Lower leg skin (tissue), 3 donors: Measurements from ENCODE around the gene HOXC9.

Source experiments
- POLR2A ChIP-seq, 2 donors: fragments of 450-650 bp; IDR thresholded peaks; one replicate each; pipeline ENCODE4 v1.6.1; 2016 to 2017; ENCODE audit warnings: antibody characterized with exemption in 2 of 2, mild to moderate bottlenecking in 1 of 2, moderate library complexity in 1 of 2
- TF ChIP-seq, protein P1 (sequence below), 3 donors: fragments of 450-650 bp; IDR thresholded peaks; one replicate each; pipeline ENCODE4 v1.5.1; 2016; ENCODE audit warnings: antibody characterized with exemption in 3 of 3, mild to moderate bottlenecking in 3 of 3, moderate library complexity in 2 of 3

DNA sequence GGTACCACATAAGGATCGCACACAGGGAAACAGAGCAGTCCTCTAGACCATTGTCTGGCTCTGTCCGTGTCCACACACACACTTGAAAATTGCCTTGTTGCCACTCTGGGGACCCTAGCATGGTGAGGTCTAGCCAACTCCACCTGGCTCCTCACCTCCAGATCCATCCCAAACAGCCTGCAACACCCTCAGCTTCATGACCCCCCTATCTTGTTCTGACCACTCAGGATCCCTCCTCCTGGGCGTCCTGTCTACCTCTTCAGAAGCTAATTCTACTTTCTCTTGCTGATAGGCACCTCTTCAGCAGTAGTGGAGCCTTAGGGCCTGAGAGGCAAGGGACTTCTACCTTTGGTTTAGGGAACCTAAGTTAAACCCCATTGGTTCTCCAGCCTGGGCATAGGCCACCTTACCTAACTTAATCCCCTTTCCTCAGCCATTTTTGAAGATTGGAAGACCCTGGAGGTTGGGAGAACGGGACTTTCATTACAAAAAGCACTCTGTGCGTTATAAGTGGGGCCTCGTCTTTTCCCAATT is 32.2 kb downstream of the HOXC9 start:
- TF ChIP-seq, protein P1, sequence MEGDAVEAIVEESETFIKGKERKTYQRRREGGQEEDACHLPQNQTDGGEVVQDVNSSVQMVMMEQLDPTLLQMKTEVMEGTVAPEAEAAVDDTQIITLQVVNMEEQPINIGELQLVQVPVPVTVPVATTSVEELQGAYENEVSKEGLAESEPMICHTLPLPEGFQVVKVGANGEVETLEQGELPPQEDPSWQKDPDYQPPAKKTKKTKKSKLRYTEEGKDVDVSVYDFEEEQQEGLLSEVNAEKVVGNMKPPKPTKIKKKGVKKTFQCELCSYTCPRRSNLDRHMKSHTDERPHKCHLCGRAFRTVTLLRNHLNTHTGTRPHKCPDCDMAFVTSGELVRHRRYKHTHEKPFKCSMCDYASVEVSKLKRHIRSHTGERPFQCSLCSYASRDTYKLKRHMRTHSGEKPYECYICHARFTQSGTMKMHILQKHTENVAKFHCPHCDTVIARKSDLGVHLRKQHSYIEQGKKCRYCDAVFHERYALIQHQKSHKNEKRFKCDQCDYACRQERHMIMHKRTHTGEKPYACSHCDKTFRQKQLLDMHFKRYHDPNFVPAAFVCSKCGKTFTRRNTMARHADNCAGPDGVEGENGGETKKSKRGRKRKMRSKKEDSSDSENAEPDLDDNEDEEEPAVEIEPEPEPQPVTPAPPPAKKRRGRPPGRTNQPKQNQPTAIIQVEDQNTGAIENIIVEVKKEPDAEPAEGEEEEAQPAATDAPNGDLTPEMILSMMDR (IDR thresholded peaks at IDR 0.05): no peak
- no peak for TF ChIP-seq POLR2A (IDR thresholded peaks at IDR 0.05)
